ENCODE data around the gene SVEP1.

The SVEP1 gene

DNA sequence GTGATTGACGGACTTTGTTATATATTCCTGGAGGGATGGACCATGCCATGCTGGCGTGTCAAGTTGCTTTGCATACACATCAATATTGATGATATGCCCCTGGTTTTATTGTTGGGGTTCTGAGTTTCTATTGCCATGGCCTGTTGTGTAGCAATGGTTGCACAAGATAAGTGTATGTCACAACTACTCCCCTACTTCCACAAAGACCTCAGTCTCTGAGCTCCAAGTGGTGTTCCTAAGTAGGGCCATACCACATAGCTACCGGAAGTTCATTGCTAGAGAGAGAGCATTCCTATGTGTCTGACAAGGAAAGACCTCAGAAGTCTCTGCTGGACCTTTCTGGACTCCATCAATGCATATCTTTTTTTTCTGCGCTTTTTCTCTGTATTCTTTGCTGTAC is 261.6 kb downstream of the SVEP1 start:
- no peak for DNase-seq (ENCODE audit: low read depth)

DNA sequence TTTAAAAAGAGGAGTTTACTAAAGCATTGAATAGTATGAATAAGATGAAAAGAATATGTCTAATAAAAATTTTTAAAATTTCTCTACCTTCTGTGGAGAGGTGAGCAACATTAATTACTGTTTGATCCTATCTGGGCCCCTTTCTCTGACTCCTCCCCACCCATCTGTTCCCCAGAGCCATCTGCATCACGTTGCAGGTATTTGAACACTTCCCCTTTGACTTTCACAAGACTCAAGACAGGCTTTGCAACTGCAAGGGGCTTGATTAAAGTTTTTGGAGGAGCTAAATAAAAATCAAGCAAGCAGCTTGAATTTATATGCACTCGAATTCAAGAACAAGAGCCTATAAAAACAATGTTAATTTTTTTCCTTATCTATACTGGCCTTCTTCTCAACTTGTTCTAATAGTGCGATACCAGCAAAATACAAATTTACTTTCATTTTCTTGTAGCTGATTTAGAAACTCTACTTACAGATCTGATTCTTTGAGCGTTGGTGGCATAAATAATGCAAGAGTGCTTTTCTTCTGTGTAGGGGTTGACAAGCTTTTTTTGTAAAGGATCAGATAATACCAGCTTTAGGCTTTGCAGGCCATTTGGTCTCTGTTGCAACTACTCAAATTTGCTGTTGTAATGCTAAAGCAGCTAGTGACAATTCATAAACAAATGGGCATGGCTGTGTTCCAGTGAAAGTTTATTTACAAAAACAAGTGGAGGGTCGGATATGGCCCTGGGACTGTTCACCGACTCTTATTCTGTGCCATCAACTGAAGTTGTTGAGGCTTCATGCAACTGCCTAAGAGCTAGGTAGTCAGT is 263.1 kb downstream of the SVEP1 start:
- DNase-seq (ENCODE audit: low read depth), result no peak

Data from fibroblast of the conjunctiva (primary cell).